Islet of Langerhans (tissue), 1 donor: Measurements from ENCODE around the gene CNDP2.

Source experiments
- FAIRE-seq: peaks from one replicate; lab custom pipeline; 2011; peaks lifted over from hg19 to GRCh38; lab: Jason Lieb, UNC

Gene CNDP2

GRCh38 chr18:74473976-74474640, 22.1 kb upstream of the CNDP2 start:
- FAIRE-seq: no peak

GRCh38 chr18:74476140-74476539, 20.0 kb upstream of the CNDP2 start:
- FAIRE-seq: no peak

- no peak for FAIRE-seq
Measured at GRCh38 chr18:74477771-74478170, 18.4 kb upstream of the CNDP2 start.

GRCh38 chr18:74478316-74478715, 17.8 kb upstream of the CNDP2 start:
- no peak for FAIRE-seq

GRCh38 chr18:74478880-74479279, 17.3 kb upstream of the CNDP2 start:
- FAIRE-seq: no peak

- no peak for FAIRE-seq
Measured at GRCh38 chr18:74479486-74480148, 16.5 kb upstream of the CNDP2 start.

GRCh38 chr18:74480149-74480651, 16.0 kb upstream of the CNDP2 start:
- FAIRE-seq: no peak

GRCh38 chr18:74482697-74483096, 13.5 kb upstream of the CNDP2 start:
- FAIRE-seq: no peak

GRCh38 chr18:74486119-74486849, 9.9 kb upstream of the CNDP2 start:
- no peak for FAIRE-seq

GRCh38 chr18:74488354-74488753, 7.8 kb upstream of the CNDP2 start:
- no peak for FAIRE-seq

- no peak for FAIRE-seq
Measured at GRCh38 chr18:74488864-74489263, 7.3 kb upstream of the CNDP2 start.

GRCh38 chr18:74489676-74490075, 6.5 kb upstream of the CNDP2 start:
- no peak for FAIRE-seq

GRCh38 chr18:74492259-74492658, 3.9 kb upstream of the CNDP2 start:
- no peak for FAIRE-seq

GRCh38 chr18:74493689-74494088, 2.5 kb upstream of the CNDP2 start:
- no peak for FAIRE-seq

GRCh38 chr18:74494514-74494913, 1.6 kb upstream of the CNDP2 start:
- FAIRE-seq: no peak

- no peak for FAIRE-seq
Measured at GRCh38 chr18:74496508-74497323, 553 bp downstream of the CNDP2 start.

- no peak for FAIRE-seq
Measured at GRCh38 chr18:74497324-74497676, 1.1 kb downstream of the CNDP2 start.

- no peak for FAIRE-seq
Measured at GRCh38 chr18:74497778-74498177, 1.6 kb downstream of the CNDP2 start.

- no peak for FAIRE-seq
Measured at GRCh38 chr18:74498712-74499627, 2.8 kb downstream of the CNDP2 start.

- no peak for FAIRE-seq
Measured at GRCh38 chr18:74499633-74500032, 3.5 kb downstream of the CNDP2 start.

GRCh38 chr18:74500372-74500771, 4.2 kb downstream of the CNDP2 start:
- no peak for FAIRE-seq
